HCT116 (cell line): ENCODE measurements around the gene DNM3. TPM values are rescaled to one million over a fixed set of nuclear protein-coding genes. Genes with fewer than 3 reads are reported as not detected.

Source experiments
- ATAC-seq: fragments of 200-7000 bp; cut with Tn5 transposase; 2 replicates; pipeline ENCODE4 v1.9.1; 2020; ENCODE audit warnings: mild to moderate bottlenecking, moderate library complexity
- BruUV-seq: library from RNA; stranded (reverse); fragments of 400-500 nt; replicated peaks from 2 replicates; lab custom pipeline; 2021; lab: Mats Ljungman, UMichigan
- CTCF ChIA-PET: fragments of 300-600 bp; sonication (Branson Sonifier 250); formaldehyde crosslinking; loops from one replicate; lab custom pipeline; 2021; ENCODE audit warnings: antibody characterized with exemption; lab: Charles Lee
- POLR2A ChIA-PET: fragments of 300-600, 350-600 bp; sonication (Branson Sonifier 250); formaldehyde crosslinking; loops from one replicate; lab custom pipeline; 2021; ENCODE audit warnings: antibody characterized with exemption; lab: Charles Lee
- RAD21 ChIA-PET, 2 experiments: fragments of 300-600 bp; sonication (Branson Sonifier 250); formaldehyde crosslinking; loops; one replicate each; lab custom pipeline; 2023; ENCODE audit warnings: low total read pairs in 2 of 2; ENCODE audit not compliant: uncharacterized antibody in 2 of 2, unreplicated experiment in 2 of 2, low non-redundant PET in 1 of 2; lab: Charles Lee
- DNase-seq: peaks from one replicate; pipeline ENCODE4 v3.0.0-alpha.2; 2010; ENCODE audit warnings: low read depth, low spot score
- H2AFZ ChIP-seq: fragments of 200-600 bp; shearing (Covaris generic), sonication (generic); 2 replicates; pipeline ENCODE4 v1.6.1; 2017; ENCODE audit warnings: low read depth, mixed run types, mixed read lengths, antibody characterized with exemption, low read length; ENCODE audit not compliant: poor library complexity, severe bottlenecking
- H3K27ac ChIP-seq: 2 replicates; pipeline ENCODE4 v1.5.1; 2012; ENCODE audit warnings: low read depth, low read length
- H3K27me3 ChIP-seq: fragments of 200-600 bp; sonication (generic); 2 replicates; pipeline ENCODE4 v1.6.1; 2016; ENCODE audit warnings: mixed run types, low read length, mixed read lengths; ENCODE audit not compliant: insufficient read depth
- H3K36me3 ChIP-seq, 2 experiments: fragments of 200-500 bp in 1 of 2; fragments of 200-600 bp in 1 of 2; sonication (Bioruptor generic) in 1 of 2; sonication (generic) in 1 of 2; 2 replicates each; pipeline versions ENCODE4 v1.5.1 to v1.6.1; 2014 to 2016; ENCODE audit warnings: low read length in 2 of 2, inconsistent platforms in 1 of 2, mixed read lengths in 1 of 2, mixed run types in 1 of 2; ENCODE audit not compliant: insufficient read depth in 2 of 2, control insufficient read depth in 1 of 2
- H3K4me1 ChIP-seq, 2 experiments: fragments of 200-600 bp in 1 of 2; sonication (generic) in 1 of 2; 2 replicates each; pipeline versions ENCODE4 v1.5.1 to v1.6.1; 2012 to 2017; ENCODE audit warnings: low read length in 2 of 2, inconsistent platforms in 1 of 2, mild to moderate bottlenecking in 1 of 2, mixed read lengths in 1 of 2, mixed run types in 1 of 2, moderate library complexity in 1 of 2; ENCODE audit not compliant: insufficient read depth in 2 of 2, control insufficient read depth in 1 of 2
- H3K4me2 ChIP-seq: fragments of 200-600 bp; sonication (generic); 2 replicates; pipeline ENCODE4 v1.6.1; 2017; ENCODE audit warnings: mixed run types, low read length, mixed read lengths
- H3K4me3 ChIP-seq, 2 experiments: fragments of 200-600 bp in 1 of 2; sonication (generic) in 1 of 2; replicated peaks in 1 of 2; 2 replicates each; pipeline ENCODE4 v1.5.1; 2011 to 2016; ENCODE audit warnings: low read length in 2 of 2, control low read depth in 1 of 2, low read depth in 1 of 2, mild to moderate bottlenecking in 1 of 2, mixed read lengths in 1 of 2, mixed run types in 1 of 2
- H3K79me2 ChIP-seq: fragments of 200-600 bp; sonication (generic); 2 replicates; pipeline ENCODE4 v1.6.1; 2017; ENCODE audit warnings: mild to moderate bottlenecking, mixed run types, low read length, moderate library complexity, mixed read lengths; ENCODE audit not compliant: insufficient read depth
- H3K9ac ChIP-seq: fragments of 200-600 bp; sonication (generic); 2 replicates; pipeline ENCODE4 v1.6.1; 2016; ENCODE audit warnings: low read length, mixed read lengths
- H3K9me2 ChIP-seq: fragments of 200-600 bp; sonication (generic), shearing (Covaris generic); 2 replicates; pipeline ENCODE4 v1.6.1; 2017; ENCODE audit warnings: mixed run types, mild to moderate bottlenecking, moderate library complexity; ENCODE audit not compliant: insufficient read depth
- H3K9me3 ChIP-seq, 2 experiments: fragments of 200-500 bp in 1 of 2; fragments of 200-600 bp in 1 of 2; sonication (Bioruptor generic) in 1 of 2; sonication (generic) in 1 of 2; 2 replicates each; pipeline ENCODE4 v1.6.1; 2014 to 2017; ENCODE audit warnings: low read length in 2 of 2, mixed read lengths in 2 of 2, inconsistent platforms in 1 of 2, low read depth in 1 of 2, mild to moderate bottlenecking in 1 of 2, mixed run types in 1 of 2, moderate library complexity in 1 of 2; ENCODE audit not compliant: control insufficient read depth in 1 of 2, insufficient read depth in 1 of 2
- H4K20me1 ChIP-seq: fragments of 200-600 bp; sonication (generic), shearing (Covaris generic); 2 replicates; pipeline ENCODE4 v1.6.1; 2017; ENCODE audit warnings: mixed run types, mild to moderate bottlenecking, moderate library complexity; ENCODE audit not compliant: insufficient read depth
- EZH2phosphoT487 ChIP-seq: fragments of 200-600 bp; IDR thresholded peaks from 2 replicates; pipeline ENCODE4 v1.6.1; 2018; ENCODE audit warnings: antibody characterized with exemption, borderline replicate concordance
- FOSL1 ChIP-seq: IDR thresholded peaks from 2 replicates; pipeline ENCODE4 v1.6.1; 2012; ENCODE audit warnings: low read depth
- JUND ChIP-seq: IDR thresholded peaks from 2 replicates; pipeline ENCODE4 v1.6.1; 2012
- POLR2A ChIP-seq: IDR thresholded peaks from 2 replicates; pipeline ENCODE4 v1.7.0; 2011; ENCODE audit warnings: borderline replicate concordance; ENCODE audit not compliant: insufficient read depth, insufficient read length; ENCODE audit errors: extremely low read depth
- SRF ChIP-seq: IDR thresholded peaks from 2 replicates; pipeline ENCODE4 v1.6.1; 2012; ENCODE audit warnings: low read depth
- TCF7L2 ChIP-seq: IDR thresholded peaks from 2 replicates; pipeline ENCODE4 v1.7.0; 2011; ENCODE audit warnings: borderline replicate concordance, inconsistent platforms; ENCODE audit not compliant: insufficient read depth, insufficient read length; ENCODE audit errors: extremely low read depth
- ZFX ChIP-seq: fragments of 450-650 bp; IDR thresholded peaks from 2 replicates; pipeline ENCODE4 v1.6.1; 2017
- intact Hi-C: fragments of 100-400 bp; cut with micrococcal nuclease; formaldehyde crosslinking; loops from 2 replicates; pipeline ENCODE4 v1.10.0; 2022
- total RNA-seq: library from RNA; stranded (reverse); gene quantifications from one replicate; pipeline ENCODE4 v1.2.1, GENCODE V29; 2021; ENCODE audit not compliant: unreplicated experiment
- TF ChIP-seq, protein P1 (sequence below), 3 experiments: fragments of 200-600 bp in 1 of 3; sonication (generic) in 1 of 3; IDR thresholded peaks in 2 of 3; conservative IDR thresholded peaks in 1 of 3; 2 replicates each; pipeline ENCODE4 v1.5.1; 2012 to 2017; ENCODE audit warnings: low read depth in 2 of 3, low read length in 2 of 3, antibody characterized with exemption in 1 of 3, borderline replicate concordance in 1 of 3, control low read depth in 1 of 3, mild to moderate bottlenecking in 1 of 3, mixed read lengths in 1 of 3, mixed run types in 1 of 3, moderate library complexity in 1 of 3; ENCODE audit not compliant: insufficient read depth in 1 of 3
- TF ChIP-seq, protein P2 (sequence below): IDR thresholded peaks from 2 replicates; pipeline ENCODE4 v1.6.1; 2012

Gene DNM3
- total RNA-seq, 1 experiment from 2014 or later, result 3.1 TPM

DNA sequence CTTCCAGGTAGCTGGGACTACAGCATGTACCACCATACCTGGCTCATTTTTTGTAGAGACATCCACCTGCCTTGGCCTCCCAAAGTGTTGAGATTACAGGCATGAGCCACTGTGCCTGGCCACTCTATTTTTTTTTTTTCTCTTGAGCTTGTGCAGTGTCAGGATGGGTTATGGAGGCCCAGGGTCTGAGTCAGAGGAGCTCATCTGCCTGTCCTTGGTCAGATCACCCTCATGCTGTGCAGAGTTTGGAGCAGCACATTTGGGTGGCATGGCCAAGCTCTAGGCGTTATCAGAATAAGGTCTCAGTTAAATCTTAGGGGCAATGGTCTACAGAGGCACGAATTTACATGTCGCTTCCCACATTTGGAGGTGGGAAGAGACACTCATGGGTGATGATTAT, 43.0 kb upstream of the DNM3 start:
- TF ChIP-seq EZH2phosphoT487 (no peak), POLR2A (no peak), FOSL1 (no peak), JUND (no peak), SRF (no peak), TCF7L2 (no peak), ZFX (no peak)
- TF ChIP-seq, protein P1, sequence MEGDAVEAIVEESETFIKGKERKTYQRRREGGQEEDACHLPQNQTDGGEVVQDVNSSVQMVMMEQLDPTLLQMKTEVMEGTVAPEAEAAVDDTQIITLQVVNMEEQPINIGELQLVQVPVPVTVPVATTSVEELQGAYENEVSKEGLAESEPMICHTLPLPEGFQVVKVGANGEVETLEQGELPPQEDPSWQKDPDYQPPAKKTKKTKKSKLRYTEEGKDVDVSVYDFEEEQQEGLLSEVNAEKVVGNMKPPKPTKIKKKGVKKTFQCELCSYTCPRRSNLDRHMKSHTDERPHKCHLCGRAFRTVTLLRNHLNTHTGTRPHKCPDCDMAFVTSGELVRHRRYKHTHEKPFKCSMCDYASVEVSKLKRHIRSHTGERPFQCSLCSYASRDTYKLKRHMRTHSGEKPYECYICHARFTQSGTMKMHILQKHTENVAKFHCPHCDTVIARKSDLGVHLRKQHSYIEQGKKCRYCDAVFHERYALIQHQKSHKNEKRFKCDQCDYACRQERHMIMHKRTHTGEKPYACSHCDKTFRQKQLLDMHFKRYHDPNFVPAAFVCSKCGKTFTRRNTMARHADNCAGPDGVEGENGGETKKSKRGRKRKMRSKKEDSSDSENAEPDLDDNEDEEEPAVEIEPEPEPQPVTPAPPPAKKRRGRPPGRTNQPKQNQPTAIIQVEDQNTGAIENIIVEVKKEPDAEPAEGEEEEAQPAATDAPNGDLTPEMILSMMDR (IDR thresholded peaks at IDR 0.05 in 2 of 3, conservative IDR thresholded peaks at IDR 0.05 in 1 of 3; ENCODE audit: borderline replicate concordance in 1 of 3, insufficient read depth in 1 of 3, low read depth in 2 of 3, low read length in 2 of 3), result no peak
- TF ChIP-seq, protein P2, sequence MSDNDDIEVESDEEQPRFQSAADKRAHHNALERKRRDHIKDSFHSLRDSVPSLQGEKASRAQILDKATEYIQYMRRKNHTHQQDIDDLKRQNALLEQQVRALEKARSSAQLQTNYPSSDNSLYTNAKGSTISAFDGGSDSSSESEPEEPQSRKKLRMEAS, result no peak
- ChIA-PET POLR2A (no interaction called here), RAD21 (no interaction called here), CTCF (interaction anchor here (8.4 kb wide), 1 partner anchor 186 kb away, joined by 237 read pairs; no protein-coding TSS in a partner anchor)
- Histone ChIP-seq H4K20me1 (no peaks in the 10 kb centered on the region), H3K27me3 (no peaks in the 10 kb centered on the region), H3K4me3 (no peak overlapping the region), H3K9ac (no peak overlapping the region), H3K9me2 (no peaks in the 10 kb centered on the region), H3K4me2 (no peak overlapping the region), H2AFZ (no peak overlapping the region), H3K27ac (no peak overlapping the region), H3K9me3 (no peaks in the 10 kb centered on the region), H3K79me2 (no peaks in the 10 kb centered on the region), H3K36me3 (peaks cover 14 to 23% of the 10 kb centered on the region in 2 experiments; a peak in 3 of 4 replicates), H3K4me1 (peaks cover 0 to 13% of the 10 kb centered on the region in 2 experiments; a peak in 2 of 4 replicates)
- DNase-seq (no peak), ATAC-seq (no peak)
- intact Hi-C loops, result no loop called here
- BruUV-seq, result no TSS peak
